ENCODE measurements around the gene RGMB.

- TF ChIP-seq MAX (IDR thresholded peaks at IDR 0.05) (no peak), EP300 (IDR thresholded peaks at IDR 0.05; ENCODE audit: borderline replicate concordance) (no peak), EGR1 (IDR thresholded peaks at IDR 0.05) (no peak), RAD21 (IDR thresholded peaks at IDR 0.05; ENCODE audit: low read depth) (no peak), CEBPB (IDR thresholded peaks at IDR 0.05) (no peak), YY1 (IDR thresholded peaks at IDR 0.05; ENCODE audit: low read depth) (no peak), TAF1 (IDR thresholded peaks at IDR 0.05; ENCODE audit: low read depth) (no peak), FOXM1 (IDR thresholded peaks at IDR 0.05; ENCODE audit: borderline replicate concordance, low read depth) (no peak), USF1 (IDR thresholded peaks at IDR 0.05) (no peak), ZBTB7A (IDR thresholded peaks at IDR 0.05; ENCODE audit: low read depth) (no peak), CREB1 (IDR thresholded peaks at IDR 0.05; ENCODE audit: low read depth) (no peak), TCF12 (IDR thresholded peaks at IDR 0.05; ENCODE audit: low read depth) (no peak), REST (IDR thresholded peaks at IDR 0.05; ENCODE audit: low read depth) (no peak), NFIC (IDR thresholded peaks at IDR 0.05) (no peak)
Measured at GRCh38 chr5:98783051-98783649, 9.7 kb downstream of the RGMB start.

All from Ishikawa (cell line).